Gastrocnemius medialis (tissue), 4 donors: Measurements from ENCODE around the gene NR1H3. TPM values are rescaled to one million over a fixed set of nuclear protein-coding genes. Genes with fewer than 3 reads are reported as not detected.
A peak's percentile ranks its signal among the peaks of the same experiment; 100 is the strongest.

Source experiments
- ATAC-seq, 2 donors: fragments of 150-250 bp; one replicate each; pipeline ENCODE4 v1.9.1; 2016
- DNase-seq, 2 donors: peaks; one replicate each; pipeline ENCODE4 v3.0.0-alpha.2; 2019
- H3K27ac ChIP-seq, 4 donors: fragments of 200-600 bp; sonication (generic); 1 replicate in 1 of 4; 2 replicates in 3 of 4; pipeline ENCODE4 v1.5.1; 2016 to 2018; ENCODE audit warnings: mild to moderate bottlenecking in 2 of 4, moderate library complexity in 1 of 4
- H3K27me3 ChIP-seq, 3 donors: fragments of 200-600 bp; sonication (generic) in 2 of 3; 1 replicate in 1 of 3; 2 replicates in 2 of 3; pipeline versions ENCODE4 v1.5.1 to v1.6.0; 2016 to 2019; ENCODE audit warnings: mild to moderate bottlenecking in 1 of 3, moderate library complexity in 1 of 3
- H3K36me3 ChIP-seq, 2 donors: fragments of 200-600 bp; sonication (generic) in 1 of 2; one replicate each; pipeline ENCODE4 v1.5.1; 2017 to 2018
- H3K4me1 ChIP-seq, 2 donors: fragments of 200-600 bp; sonication (generic) in 1 of 2; one replicate each; pipeline ENCODE4 v1.5.1; 2016 to 2017; ENCODE audit warnings: mild to moderate bottlenecking in 2 of 2
- H3K4me3 ChIP-seq, 4 donors: fragments of 200-600 bp; sonication (generic) in 3 of 4; 1 replicate in 1 of 4; 2 replicates in 3 of 4; pipeline ENCODE4 v1.5.1; 2016 to 2019; ENCODE audit warnings: mild to moderate bottlenecking in 2 of 4
- H3K9me3 ChIP-seq, 3 donors: fragments of 200-600 bp; sonication (generic) in 2 of 3; 1 replicate in 1 of 3; 2 replicates in 2 of 3; pipeline ENCODE4 v1.5.1; 2016 to 2019
- POLR2A ChIP-seq, 2 donors: fragments of 450-650 bp; IDR thresholded peaks; one replicate each; pipeline ENCODE4 v1.6.1; 2017; ENCODE audit warnings: antibody characterized with exemption in 2 of 2, mild to moderate bottlenecking in 2 of 2, moderate library complexity in 2 of 2
- in situ Hi-C, 4 donors: fragments of 200-750 bp; cut with MboI; loops; one replicate each; pipeline versions ENCODE4 v1.15.0 to v1.8.0; 2017; ENCODE audit warnings: low sequenced_read_pairs in 4 of 4
- intact Hi-C: fragments of 100-400 bp; cut with DNase I; formaldehyde crosslinking; loops from one replicate; pipeline ENCODE4 v1.15.1; 2023; ENCODE audit warnings: low total_unique reads
- total RNA-seq, 4 donors: library from RNA; depleted of rRNA; stranded (reverse); fragments of >200 nt; gene quantifications; one replicate each; pipeline versions ENCODE4 v1.1.0 to v1.2.3, GENCODE V29; 2016
- TF ChIP-seq, protein P1 (sequence below), 5 experiments: fragments of 450-650 bp in 3 of 5; fragments of 200-600 bp in 2 of 5; sonication (generic) in 2 of 5; IDR thresholded peaks in 4 of 5; conservative IDR thresholded peaks in 1 of 5; 1 replicate in 4 of 5; 2 replicates in 1 of 5; pipeline ENCODE4 v1.5.1; 2016 to 2019; ENCODE audit warnings: antibody characterized with exemption in 5 of 5, mild to moderate bottlenecking in 3 of 5, moderate library complexity in 3 of 5

The NR1H3 gene
- total RNA-seq, 4 donors from 2014 or later, result 7.9 to 16.3 (median 12.1) TPM

- ATAC-seq (peak; percentile 95 to 96), DNase-seq (peak; percentile 92 to 94)
Measured at GRCh38 chr11:47213950-47214565, 43.7 kb upstream of the NR1H3 start.

DNA sequence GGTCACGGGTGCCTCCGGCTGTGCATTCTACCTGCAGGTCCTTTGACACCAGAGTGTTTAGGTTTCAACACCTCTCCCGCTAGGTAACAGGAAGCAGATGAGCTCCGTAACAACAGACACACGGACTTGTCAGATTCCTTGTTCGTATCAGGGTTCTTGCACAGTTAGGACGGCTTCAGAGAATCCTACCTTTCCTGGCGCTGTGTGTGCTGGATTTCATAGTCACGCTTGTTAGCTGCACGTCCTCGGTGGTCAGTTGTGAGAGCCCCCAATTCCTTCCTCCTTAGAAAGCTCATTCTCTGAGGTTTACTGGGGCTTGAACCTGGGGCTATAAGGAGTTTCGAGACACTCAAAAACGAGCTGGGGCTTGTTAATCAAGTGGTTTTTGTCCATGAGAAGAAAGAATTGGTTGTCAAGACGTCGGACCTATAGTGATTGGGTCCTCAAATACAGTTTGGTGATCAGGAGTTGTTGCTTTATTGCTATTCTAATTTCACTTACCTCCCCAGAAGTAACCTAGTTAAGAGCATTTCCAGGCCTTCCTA lies 42.4 kb upstream of the NR1H3 start:
- peaks cover 14 to 23% of the 10 kb centered on the region in 2 donors for H3K4me1 ChIP-seq
- intact Hi-C loops, result loop anchor here (2.0 kb wide), 1 partner anchor 39 kb away; the partner anchor contains the start of gene ARFGAP2
- ATAC-seq, result no peak

More at GRCh38 chr11:47213950-47214565, 43.7 kb upstream of the NR1H3 start:
- no peaks in the 10 kb centered on the region for H3K36me3 ChIP-seq
- no peaks in the 10 kb centered on the region for H3K27me3 ChIP-seq
- peak overlapping the region; percentile 69 to 89 (median 70) for H3K4me3 ChIP-seq
- peak overlapping the region; percentile 95 to 98 (median 97) for H3K27ac ChIP-seq
- no peaks in the 10 kb centered on the region for H3K9me3 ChIP-seq
- intact Hi-C loops, result loop anchor here (1.0 to 2.0 kb wide), 6 partner anchors 27 to 194 kb away; partner anchors contain the start of genes ACP2, ARFGAP2 and SLC39A13
- in situ Hi-C loops, result no loop called here
- H3K4me1 ChIP-seq, result peaks cover 14 to 23% of the 10 kb centered on the region in 2 donors
- peak; percentile 64 to 74 for TF ChIP-seq POLR2A (IDR thresholded peaks at IDR 0.05)
- TF ChIP-seq, protein P1, sequence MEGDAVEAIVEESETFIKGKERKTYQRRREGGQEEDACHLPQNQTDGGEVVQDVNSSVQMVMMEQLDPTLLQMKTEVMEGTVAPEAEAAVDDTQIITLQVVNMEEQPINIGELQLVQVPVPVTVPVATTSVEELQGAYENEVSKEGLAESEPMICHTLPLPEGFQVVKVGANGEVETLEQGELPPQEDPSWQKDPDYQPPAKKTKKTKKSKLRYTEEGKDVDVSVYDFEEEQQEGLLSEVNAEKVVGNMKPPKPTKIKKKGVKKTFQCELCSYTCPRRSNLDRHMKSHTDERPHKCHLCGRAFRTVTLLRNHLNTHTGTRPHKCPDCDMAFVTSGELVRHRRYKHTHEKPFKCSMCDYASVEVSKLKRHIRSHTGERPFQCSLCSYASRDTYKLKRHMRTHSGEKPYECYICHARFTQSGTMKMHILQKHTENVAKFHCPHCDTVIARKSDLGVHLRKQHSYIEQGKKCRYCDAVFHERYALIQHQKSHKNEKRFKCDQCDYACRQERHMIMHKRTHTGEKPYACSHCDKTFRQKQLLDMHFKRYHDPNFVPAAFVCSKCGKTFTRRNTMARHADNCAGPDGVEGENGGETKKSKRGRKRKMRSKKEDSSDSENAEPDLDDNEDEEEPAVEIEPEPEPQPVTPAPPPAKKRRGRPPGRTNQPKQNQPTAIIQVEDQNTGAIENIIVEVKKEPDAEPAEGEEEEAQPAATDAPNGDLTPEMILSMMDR (IDR thresholded peaks at IDR 0.05 in 4 of 5, conservative IDR thresholded peaks at IDR 0.05 in 1 of 5), result no peak

DNA sequence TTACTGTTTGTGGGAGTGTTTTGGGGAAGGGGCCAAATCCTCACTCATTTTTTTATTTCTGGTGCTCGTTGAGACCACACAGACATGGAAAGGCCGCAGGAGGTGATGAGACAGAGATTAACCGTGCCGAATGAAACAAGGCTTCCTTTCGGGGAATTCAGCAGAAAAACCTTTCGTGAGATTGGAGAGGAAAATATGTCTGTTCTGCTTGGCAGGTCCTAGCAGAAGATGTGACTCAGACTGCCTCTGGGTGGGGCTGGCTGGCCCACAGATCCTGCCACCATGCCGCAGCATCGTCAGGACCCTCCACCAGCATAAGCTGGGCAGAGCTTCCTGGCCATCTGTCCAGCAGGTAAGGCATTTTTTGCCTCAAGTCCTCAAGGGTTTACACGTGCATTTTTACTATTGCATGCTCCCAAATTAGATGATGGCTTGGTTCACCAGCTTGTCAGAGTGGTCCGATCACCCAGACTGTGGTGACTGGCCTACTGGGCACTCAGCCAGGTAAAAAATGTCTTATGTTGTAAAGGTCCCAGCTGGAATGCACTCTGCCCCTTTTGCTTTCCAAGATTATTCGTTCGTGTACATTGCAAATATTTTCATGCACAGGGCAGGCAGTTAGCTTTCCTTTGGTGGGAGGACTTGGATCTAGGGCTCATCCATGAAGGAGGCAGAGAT lies 41.5 kb upstream of the NR1H3 start:
- peaks cover 0 to 3% of the 10 kb centered on the region in 2 donors for H3K36me3 ChIP-seq
- intact Hi-C loops, result no loop called here
- no peaks in the 10 kb centered on the region for H3K27me3 ChIP-seq
- H3K4me1 ChIP-seq, result peaks cover 14 to 23% of the 10 kb centered on the region in 2 donors
- in situ Hi-C loops, result no loop called here
- H3K4me3 ChIP-seq, result peak overlapping the region; percentile 69 to 89 (median 70)
- TF ChIP-seq POLR2A (IDR thresholded peaks at IDR 0.05), result no peak
- TF ChIP-seq, protein P1 (IDR thresholded peaks at IDR 0.05 in 4 of 5, conservative IDR thresholded peaks at IDR 0.05 in 1 of 5), result no peak
- H3K27ac ChIP-seq, result peak overlapping the region; percentile 95 to 98 (median 97)
- H3K9me3 ChIP-seq, result no peaks in the 10 kb centered on the region
- DNase-seq (no peak), ATAC-seq (no peak)

More for the DNA sequence above, 42.4 kb upstream of the NR1H3 start:
- Histone ChIP-seq H3K9me3 (no peaks in the 10 kb centered on the region), H3K36me3 (no peaks in the 10 kb centered on the region), H3K27ac (peak overlapping the region; percentile 95 to 98 (median 97)), H3K27me3 (no peaks in the 10 kb centered on the region), H3K4me3 (peak overlapping the region; percentile 69 to 89 (median 70))
- in situ Hi-C loops, result no loop called here
- no peak for TF ChIP-seq POLR2A (IDR thresholded peaks at IDR 0.05)
- TF ChIP-seq, protein P1 (IDR thresholded peaks at IDR 0.05 in 4 of 5, conservative IDR thresholded peaks at IDR 0.05 in 1 of 5), result no peak
- no peak for DNase-seq

DNA sequence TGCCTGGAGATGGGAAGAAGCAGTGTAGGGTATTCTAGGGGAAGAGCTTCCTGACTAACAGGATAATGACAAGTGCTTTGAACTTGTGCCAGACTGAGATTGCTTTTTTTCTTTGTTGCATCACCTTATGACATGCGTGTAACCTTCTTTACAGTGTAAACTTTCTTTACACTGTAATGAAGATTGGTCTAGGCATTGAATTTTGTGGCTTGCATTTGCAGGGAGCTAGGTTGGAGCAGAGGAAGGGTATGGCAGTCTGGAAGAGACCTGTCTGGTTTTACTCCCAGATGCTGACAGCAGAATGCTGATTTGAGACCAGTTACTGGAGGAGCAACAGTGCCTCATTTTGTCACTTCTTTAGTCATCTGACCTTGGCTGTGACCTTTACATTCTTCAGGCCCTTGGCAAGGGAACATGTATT lies 37.4 kb upstream of the NR1H3 start:
- TF ChIP-seq, protein P1 (IDR thresholded peaks at IDR 0.05 in 4 of 5, conservative IDR thresholded peaks at IDR 0.05 in 1 of 5), result no peak
- TF ChIP-seq POLR2A (IDR thresholded peaks at IDR 0.05), result no peak
- H3K36me3 ChIP-seq, result peaks cover 0 to 11% of the 10 kb centered on the region in 2 donors
- DNase-seq, result no peak
- no peaks in the 10 kb centered on the region for H3K27me3 ChIP-seq
- H3K27ac ChIP-seq, result no peak overlapping the region
- no peak for ATAC-seq
- in situ Hi-C loops (no loop called here), intact Hi-C loops (no loop called here)
- H3K4me3 ChIP-seq, result no peak overlapping the region
- H3K9me3 ChIP-seq, result no peaks in the 10 kb centered on the region
- H3K4me1 ChIP-seq, result peaks cover 11 to 13% of the 10 kb centered on the region in 2 donors
